Measurements from ENCODE around the gene ZNF641. TPM values are rescaled to one million over a fixed set of nuclear protein-coding genes. Genes with fewer than 3 reads are reported as not detected.

ZNF641 gene
- total and polyA plus RNA-seq, 2 of the 13 experiments (the other 11 are each of a cell fraction or from before 2014, with no cell fraction given): 4.4 to 6.6 TPM

DNA sequence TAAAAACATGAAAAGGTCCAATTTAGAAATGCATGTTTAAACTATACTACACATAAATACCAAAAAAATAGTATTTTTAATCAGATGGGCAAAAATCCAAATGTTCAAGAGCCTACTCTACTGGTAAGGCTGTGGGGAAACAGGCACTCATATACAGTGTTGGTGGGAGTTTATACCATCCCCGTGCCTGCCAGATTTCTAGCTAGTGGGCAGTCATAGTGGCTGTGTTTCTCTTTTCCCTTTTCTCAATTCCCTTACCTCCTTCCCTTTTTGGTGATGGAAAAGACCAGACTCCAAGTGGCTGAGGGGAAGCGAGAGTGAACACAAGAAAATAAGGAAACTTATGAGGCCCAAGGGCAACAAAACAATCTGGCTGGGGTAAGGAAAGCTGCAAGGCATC, 14.7 kb downstream of the ZNF641 start:
- Histone ChIP-seq H4K20me1 (ENCODE audit: insufficient read depth, low read length) (no peaks in the 10 kb centered on the region), H3K9ac (ENCODE audit: insufficient read depth, low read depth, low read length) (no peak overlapping the region), H2AFZ (ENCODE audit: low read length) (no peak overlapping the region), H3K27me3 (ENCODE audit: control insufficient read depth in 1 of 2, insufficient read depth in 2 of 2, low read length in 2 of 2) (0 out of 5 replicates have a peak, but pooled peaks cover 0 to 2% of the 10 kb centered on the region in 2 experiments), H3K4me1 (ENCODE audit: insufficient read depth, low read length) (no peaks in the 10 kb centered on the region), H3K36me3 (replicated peaks in 1 of 2; ENCODE audit: control insufficient read depth in 1 of 2, insufficient read depth in 2 of 2, low read length in 2 of 2) (no peaks in the 10 kb centered on the region), H3K4me3 (replicated peaks in 1 of 3; ENCODE audit: insufficient read depth in 1 of 3, low read depth in 2 of 3, low read length in 3 of 3) (no peak overlapping the region), H3K4me2 (ENCODE audit: low read depth, low read length) (no peak overlapping the region), H3K79me2 (ENCODE audit: insufficient read depth, low read length) (no peaks in the 10 kb centered on the region), H3K9me3 (ENCODE audit: low read length) (no peaks in the 10 kb centered on the region), H3K27ac (ENCODE audit: extremely low read length, insufficient read depth, low read length) (no peak overlapping the region)
- ChIA-PET CTCF (ENCODE audit: low intra/inter-chr PET ratio, low total read pairs) (no interaction called here), POLR2A (no interaction called here)
- intact Hi-C loops (cut with micrococcal nuclease; ENCODE audit: unreplicated experiment) (loop anchor here (2.0 kb wide), 1 partner anchor 119 kb away; no protein-coding TSS in a partner anchor), in situ Hi-C loops (cut with HindIII; ENCODE audit: extremely low pct_ligation_motif_present, low pct_unique_long_range_greater_than_20kb) (no loop called here)
- ATAC-seq (no peak), DNase-seq (ENCODE audit: low spot score) (no peak), FAIRE-seq (no peak)
- BruUV-seq (replicated peaks): no TSS peak
- 40% methylated on average over 2 of the region's 2 CpGs for WGBS (ENCODE audit: low lambda C conversion rate)
- TF ChIP-seq FOXA1 (IDR thresholded peaks at IDR 0.05) (no peak), FOXA1 (CRISPR knock-in tag; IDR thresholded peaks at IDR 0.05) (no peak), ZNF616 (CRISPR knock-in tag; IDR thresholded peaks at IDR 0.05; ENCODE audit: low read depth) (no peak), KMT2B (CRISPR knock-in tag; IDR thresholded peaks at IDR 0.05) (no peak), ZNF24 (IDR thresholded peaks at IDR 0.05) (no peak), SP4 (CRISPR knock-in tag; IDR thresholded peaks at IDR 0.05) (no peak), RCOR2 (CRISPR knock-in tag; IDR thresholded peaks at IDR 0.05) (no peak), THYN1 (CRISPR knock-in tag; IDR thresholded peaks at IDR 0.05; ENCODE audit: borderline replicate concordance, low read depth) (no peak), ZNF747 (CRISPR knock-in tag; IDR thresholded peaks at IDR 0.05; ENCODE audit: borderline replicate concordance) (no peak), ZNF382 (CRISPR knock-in tag; IDR thresholded peaks at IDR 0.05; ENCODE audit: borderline replicate concordance) (no peak), ZNF530 (CRISPR knock-in tag; IDR thresholded peaks at IDR 0.05; ENCODE audit: low read depth) (no peak), KMT2A (CRISPR knock-in tag; IDR thresholded peaks at IDR 0.05) (no peak), HMG20A (CRISPR knock-in tag; IDR thresholded peaks at IDR 0.05; ENCODE audit: borderline replicate concordance) (no peak), MAFG (CRISPR knock-in tag; IDR thresholded peaks at IDR 0.05) (no peak), PITX1 (CRISPR knock-in tag; IDR thresholded peaks at IDR 0.05) (no peak), POLR2G (IDR thresholded peaks at IDR 0.05; ENCODE audit: low read depth, low read length) (no peak), ZNF44 (CRISPR knock-in tag; IDR thresholded peaks at IDR 0.05) (no peak)
- TF ChIP-seq, protein P1, sequence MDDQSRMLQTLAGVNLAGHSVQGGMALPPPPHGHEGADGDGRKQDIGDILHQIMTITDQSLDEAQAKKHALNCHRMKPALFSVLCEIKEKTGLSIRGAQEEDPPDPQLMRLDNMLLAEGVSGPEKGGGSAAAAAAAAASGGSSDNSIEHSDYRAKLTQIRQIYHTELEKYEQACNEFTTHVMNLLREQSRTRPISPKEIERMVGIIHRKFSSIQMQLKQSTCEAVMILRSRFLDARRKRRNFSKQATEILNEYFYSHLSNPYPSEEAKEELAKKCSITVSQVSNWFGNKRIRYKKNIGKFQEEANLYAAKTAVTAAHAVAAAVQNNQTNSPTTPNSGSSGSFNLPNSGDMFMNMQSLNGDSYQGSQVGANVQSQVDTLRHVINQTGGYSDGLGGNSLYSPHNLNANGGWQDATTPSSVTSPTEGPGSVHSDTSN (CRISPR knock-in tag; IDR thresholded peaks at IDR 0.05; ENCODE audit: borderline replicate concordance): no peak

All from HepG2 (cell line).